Measurements from ENCODE around the gene UVSSA.

Gene UVSSA

DNA sequence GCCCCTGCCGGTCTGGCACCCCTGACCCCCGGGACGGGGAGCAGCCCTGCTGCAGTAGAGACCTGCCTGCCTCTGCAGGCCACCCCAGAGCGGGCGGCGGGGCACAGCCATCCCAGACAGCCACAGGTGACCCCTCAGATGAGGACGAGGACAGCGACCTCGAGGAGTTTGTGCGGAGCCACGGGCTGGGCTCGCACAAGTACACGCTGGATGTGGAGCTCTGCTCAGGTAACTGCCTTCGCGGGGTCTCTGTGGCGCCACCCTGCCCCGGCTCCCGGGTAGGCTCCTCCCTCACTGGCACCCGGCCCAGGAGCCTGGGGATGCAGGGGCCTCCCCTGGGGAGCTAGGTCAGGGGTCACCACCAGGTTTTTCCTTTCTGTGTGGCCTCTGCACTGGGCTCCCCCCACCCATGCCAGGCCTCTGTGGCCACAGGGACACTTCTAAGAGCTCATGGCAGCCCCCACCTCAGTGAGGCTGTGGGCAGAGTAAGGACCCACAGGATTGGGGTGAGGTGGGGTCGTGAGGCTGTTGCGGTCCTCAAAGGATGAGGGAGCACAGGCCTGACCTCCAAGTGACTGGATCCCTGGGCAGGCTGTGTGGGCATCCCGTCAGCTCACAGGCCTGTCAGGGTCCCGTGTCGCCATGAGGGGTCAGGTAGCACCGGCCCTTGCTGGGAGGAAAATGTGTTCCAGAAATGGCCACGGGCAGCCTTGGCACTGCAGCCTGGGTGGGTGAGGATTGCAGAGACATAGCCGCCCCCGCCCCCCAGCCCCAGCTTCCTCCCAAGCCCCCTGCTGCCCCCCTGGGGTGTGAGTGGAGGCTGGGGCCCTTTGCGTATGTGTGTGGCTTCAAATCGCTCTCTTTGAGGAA, 6.4 kb downstream of the UVSSA start:
- H3K4me3 ChIP-seq (ENCODE audit: low read length) = no peak overlapping the region
- DNase-seq (ENCODE audit: low read depth) = no peak
- TF ChIP-seq, protein P1, sequence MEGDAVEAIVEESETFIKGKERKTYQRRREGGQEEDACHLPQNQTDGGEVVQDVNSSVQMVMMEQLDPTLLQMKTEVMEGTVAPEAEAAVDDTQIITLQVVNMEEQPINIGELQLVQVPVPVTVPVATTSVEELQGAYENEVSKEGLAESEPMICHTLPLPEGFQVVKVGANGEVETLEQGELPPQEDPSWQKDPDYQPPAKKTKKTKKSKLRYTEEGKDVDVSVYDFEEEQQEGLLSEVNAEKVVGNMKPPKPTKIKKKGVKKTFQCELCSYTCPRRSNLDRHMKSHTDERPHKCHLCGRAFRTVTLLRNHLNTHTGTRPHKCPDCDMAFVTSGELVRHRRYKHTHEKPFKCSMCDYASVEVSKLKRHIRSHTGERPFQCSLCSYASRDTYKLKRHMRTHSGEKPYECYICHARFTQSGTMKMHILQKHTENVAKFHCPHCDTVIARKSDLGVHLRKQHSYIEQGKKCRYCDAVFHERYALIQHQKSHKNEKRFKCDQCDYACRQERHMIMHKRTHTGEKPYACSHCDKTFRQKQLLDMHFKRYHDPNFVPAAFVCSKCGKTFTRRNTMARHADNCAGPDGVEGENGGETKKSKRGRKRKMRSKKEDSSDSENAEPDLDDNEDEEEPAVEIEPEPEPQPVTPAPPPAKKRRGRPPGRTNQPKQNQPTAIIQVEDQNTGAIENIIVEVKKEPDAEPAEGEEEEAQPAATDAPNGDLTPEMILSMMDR (IDR thresholded peaks at IDR 0.05; ENCODE audit: insufficient read depth, low read depth, low read length, missing control alignments) = no peak

DNA sequence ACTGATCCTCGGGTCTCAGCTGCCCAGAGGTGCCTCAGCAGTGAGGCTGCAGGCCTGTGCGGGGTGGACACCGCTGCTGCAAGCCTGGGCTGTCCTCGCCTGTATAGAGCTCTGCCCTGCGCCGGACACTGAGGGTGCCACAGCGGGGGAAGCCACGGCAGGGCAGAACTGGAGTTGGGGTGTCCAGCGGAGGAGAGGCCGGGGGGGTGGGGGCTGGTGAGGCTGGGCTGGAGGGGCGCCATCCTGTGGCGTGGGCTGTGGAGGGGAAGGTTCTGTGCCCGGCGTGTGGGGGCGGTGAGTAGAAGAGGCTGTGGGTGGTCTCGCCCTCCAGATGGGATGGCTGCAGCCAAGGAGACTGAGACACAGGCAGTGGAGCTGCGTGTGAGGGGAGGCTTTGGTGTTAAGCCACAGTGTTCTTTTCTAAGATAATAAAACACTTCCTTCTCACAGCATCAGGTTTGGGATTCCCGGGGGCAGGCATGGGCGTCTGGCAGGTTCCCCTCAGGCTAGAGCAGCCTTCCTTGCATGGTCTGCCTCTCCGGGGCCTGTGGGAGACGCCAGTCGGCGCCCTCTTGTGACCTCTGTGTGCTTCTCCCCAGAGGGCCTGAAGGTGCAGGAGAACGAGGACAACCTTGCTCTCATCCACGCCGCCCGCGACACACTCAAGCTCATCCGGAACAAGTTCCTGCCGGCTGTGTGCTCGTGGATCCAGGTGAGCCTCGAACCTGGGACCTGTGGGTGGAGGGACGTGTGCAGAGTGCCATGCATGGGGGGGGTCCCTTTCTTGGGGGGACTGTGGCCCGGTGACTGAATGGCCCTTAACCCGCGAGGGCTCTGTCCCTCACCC, 7.4 kb downstream of the UVSSA start:
- TF ChIP-seq, protein P1 (IDR thresholded peaks at IDR 0.05; ENCODE audit: insufficient read depth, low read depth, low read length, missing control alignments) = no peak
- H3K4me3 ChIP-seq (ENCODE audit: low read length) = no peak overlapping the region
- no peak for DNase-seq (ENCODE audit: low read depth)

DNA sequence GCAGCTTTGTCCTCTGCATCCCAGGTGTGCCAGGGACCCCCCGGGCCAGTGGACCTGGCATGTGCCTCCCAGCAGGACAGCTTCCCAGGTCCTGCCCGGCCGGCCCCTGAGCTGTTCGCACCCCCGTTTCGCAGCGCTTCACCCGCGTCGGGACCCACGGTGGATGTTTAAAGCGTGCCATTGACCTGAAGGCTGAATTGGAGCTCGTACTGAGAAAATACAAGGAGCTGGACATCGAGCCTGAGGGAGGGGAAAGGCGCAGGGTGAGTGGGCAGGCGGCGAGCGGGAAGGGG, 7.9 kb downstream of the UVSSA start:
- no peak for DNase-seq (ENCODE audit: low read depth)
- TF ChIP-seq, protein P1 (IDR thresholded peaks at IDR 0.05; ENCODE audit: insufficient read depth, low read depth, low read length, missing control alignments) = no peak
- H3K4me3 ChIP-seq (ENCODE audit: low read length) = no peak overlapping the region

DNA sequence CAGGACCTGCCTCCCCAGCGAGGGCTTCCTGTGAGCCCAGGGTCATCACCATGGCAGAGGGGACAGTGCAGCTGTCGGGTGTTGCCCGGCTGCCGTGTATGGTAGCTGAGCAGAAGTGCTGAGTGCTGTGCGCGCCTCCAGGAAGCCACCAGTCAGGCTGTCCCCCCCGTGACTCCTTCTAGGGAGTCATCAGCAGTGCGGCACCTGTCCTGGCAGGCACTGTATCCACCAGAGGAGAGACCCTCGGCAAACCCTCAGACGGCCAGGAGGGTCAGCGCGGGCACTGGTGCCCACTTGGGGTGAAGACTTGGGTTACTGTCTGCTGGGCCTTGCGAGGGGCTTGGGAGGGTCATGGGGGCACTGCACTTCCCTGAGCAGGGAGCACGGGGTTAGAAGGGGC, 8.4 kb downstream of the UVSSA start:
- no peak for DNase-seq (ENCODE audit: low read depth)
- H3K4me3 ChIP-seq (ENCODE audit: low read length) = no peak overlapping the region
- TF ChIP-seq, protein P1 (IDR thresholded peaks at IDR 0.05; ENCODE audit: insufficient read depth, low read depth, low read length, missing control alignments) = no peak

DNA sequence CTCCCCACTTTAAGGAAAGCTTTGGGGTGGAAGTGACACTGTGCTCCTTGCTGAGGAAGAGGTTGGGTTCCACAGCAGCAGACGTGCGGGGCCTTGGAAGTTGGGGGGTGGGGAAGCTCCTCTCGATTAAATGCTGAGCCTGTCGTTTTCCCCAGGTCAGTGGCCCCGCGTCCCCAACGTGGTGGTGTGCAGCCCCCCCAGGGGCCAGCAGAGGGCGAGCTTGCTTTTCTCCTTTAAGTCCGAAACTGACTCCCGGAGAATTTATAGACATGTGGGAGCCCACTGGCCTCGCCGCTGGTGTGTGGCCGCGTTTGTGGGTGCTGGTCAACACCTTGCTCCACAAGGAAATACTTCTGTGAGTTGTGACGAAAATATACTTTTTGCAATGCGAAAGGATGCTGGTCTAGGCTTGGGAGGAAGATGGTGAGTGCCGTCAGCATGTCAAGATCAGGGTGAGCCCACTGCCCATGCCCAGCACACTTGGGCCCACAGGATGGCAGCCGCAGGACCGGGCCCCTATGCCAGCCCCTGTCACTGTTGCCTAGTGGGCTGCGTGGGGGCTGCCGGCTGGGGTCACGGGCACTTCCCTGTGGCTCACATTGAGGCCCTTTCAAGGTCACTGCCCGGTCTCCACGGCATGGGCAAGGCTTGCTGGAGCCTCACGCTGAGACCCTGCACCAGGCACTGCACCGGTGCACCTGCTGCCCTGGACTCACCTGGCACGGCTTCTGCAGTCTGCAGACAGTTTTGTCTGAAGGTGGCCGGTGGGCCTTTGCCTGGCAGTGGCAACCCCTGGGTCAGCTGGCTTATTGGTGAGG, 9.4 kb downstream of the UVSSA start:
- DNase-seq (ENCODE audit: low read depth) = peak; percentile 50
- no peak overlapping the region for H3K4me3 ChIP-seq (ENCODE audit: low read length)
- TF ChIP-seq, protein P1 (IDR thresholded peaks at IDR 0.05; ENCODE audit: insufficient read depth, low read depth, low read length, missing control alignments) = peak; percentile 70

DNA sequence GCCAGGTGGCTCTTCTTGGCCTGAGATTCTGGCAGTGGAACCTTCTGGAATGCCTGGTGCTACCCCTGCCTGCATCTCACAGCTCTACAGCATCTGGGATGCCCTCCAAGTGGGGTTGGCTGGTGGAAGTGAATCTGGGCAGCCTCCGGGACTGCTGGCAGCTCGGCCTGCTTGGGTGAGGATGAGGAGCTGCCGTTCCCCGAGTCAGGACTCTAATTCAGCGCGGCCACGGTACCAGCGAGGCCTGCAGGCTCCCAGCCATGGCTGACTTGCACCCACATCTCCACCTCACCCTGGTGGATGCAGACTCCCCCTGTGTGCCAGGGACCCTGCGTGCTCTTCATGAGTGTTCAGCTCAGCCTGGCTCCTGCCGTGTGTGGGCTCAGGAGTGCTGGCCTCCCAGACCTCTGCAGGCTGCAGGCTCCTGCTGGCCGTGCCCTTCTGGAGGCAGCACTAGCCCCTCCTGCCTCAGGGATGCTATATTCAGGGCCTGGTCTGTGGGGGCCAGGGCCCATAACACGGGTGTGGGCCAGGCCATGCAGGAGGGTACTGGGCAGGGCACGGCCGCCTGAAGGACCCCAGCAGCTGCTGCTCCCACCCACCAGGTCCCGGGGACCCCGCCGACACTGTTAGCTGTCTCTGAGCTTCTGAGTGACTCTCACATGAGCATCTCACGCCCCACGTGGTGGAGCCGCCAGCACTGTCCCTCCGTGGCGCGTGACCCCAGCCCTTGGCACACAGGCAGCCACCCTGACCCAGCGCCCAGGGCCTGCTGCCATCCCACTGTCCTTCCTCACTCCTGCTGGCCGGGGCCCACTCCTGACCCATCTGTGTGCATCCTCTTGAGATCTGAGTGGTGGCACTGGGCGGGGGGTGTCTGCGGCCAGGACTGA, 10.6 kb downstream of the UVSSA start:
- H3K4me3 ChIP-seq (ENCODE audit: low read length) = no peak overlapping the region
- no peak for DNase-seq (ENCODE audit: low read depth)
- TF ChIP-seq, protein P1 (IDR thresholded peaks at IDR 0.05; ENCODE audit: insufficient read depth, low read depth, low read length, missing control alignments) = no peak
